H1 (cell line): ENCODE data around the gene CTNNA3. TPM values are rescaled to one million over a fixed set of nuclear protein-coding genes. Genes with fewer than 3 reads are reported as not detected.

Source experiments
- BCL11A ChIP-seq, 2 experiments: IDR thresholded peaks; one replicate each; pipeline ENCODE4 v1.6.1; 2011; ENCODE audit warnings: low read depth in 2 of 2, low read length in 2 of 2, mild to moderate bottlenecking in 2 of 2
- CEBPB ChIP-seq: IDR thresholded peaks from 2 replicates; pipeline ENCODE4 v1.6.1; 2012; ENCODE audit warnings: low read depth, low read length
- CHD1 ChIP-seq: IDR thresholded peaks from 2 replicates; pipeline ENCODE4 v1.6.1; 2012; ENCODE audit warnings: low read depth, low read length, improper control_type of control experiment
- JUN ChIP-seq: IDR thresholded peaks from 2 replicates; pipeline ENCODE4 v1.6.1; 2011; ENCODE audit warnings: low read depth, mild to moderate bottlenecking, improper control_type of control experiment, low read length
- POLR2A ChIP-seq, 2 experiments: IDR thresholded peaks; 1 replicate in 1 of 2; 2 replicates in 1 of 2; pipeline ENCODE4 v1.6.1; 2011; ENCODE audit warnings: low read depth in 2 of 2, low read length in 2 of 2, mild to moderate bottlenecking in 2 of 2; ENCODE audit errors: control extremely low read depth in 1 of 2
- SP1 ChIP-seq: IDR thresholded peaks from 2 replicates; pipeline ENCODE4 v1.6.1; 2011; ENCODE audit warnings: low read depth, low read length
- polyA plus RNA-seq, 7 experiments: library from polyadenylated mRNA; depleted of rRNA in 3 of 7; stranded (reverse) in 5 of 7; unstranded in 2 of 7; fragments of >200 nt in 5 of 7; fragments of 200-250 nt in 2 of 7; gene quantifications; 1 replicate in 5 of 7; 2 replicates in 1 of 7; 4 replicates in 1 of 7; pipeline versions ENCODE4 v1.2.1 to v1.2.3, GENCODE V29; 2011 to 2013; ENCODE audit warnings: missing spikeins in 2 of 7, mixed read lengths in 2 of 7
- total RNA-seq: library from RNA; stranded (reverse); fragmentation: NEBNext Ultra II Directional; extraction: Animal tissue kit (Norgen Biotek cat#: 25700); gene quantifications from 2 replicates; pipeline ENCODE4 v1.2.1, GENCODE V29; 2021

The CTNNA3 gene
- total and polyA plus RNA-seq, 2 of the 8 experiments (the other 6 are each of a cell fraction or from before 2014, with no cell fraction given) = 1.3 to 1.5 TPM

DNA sequence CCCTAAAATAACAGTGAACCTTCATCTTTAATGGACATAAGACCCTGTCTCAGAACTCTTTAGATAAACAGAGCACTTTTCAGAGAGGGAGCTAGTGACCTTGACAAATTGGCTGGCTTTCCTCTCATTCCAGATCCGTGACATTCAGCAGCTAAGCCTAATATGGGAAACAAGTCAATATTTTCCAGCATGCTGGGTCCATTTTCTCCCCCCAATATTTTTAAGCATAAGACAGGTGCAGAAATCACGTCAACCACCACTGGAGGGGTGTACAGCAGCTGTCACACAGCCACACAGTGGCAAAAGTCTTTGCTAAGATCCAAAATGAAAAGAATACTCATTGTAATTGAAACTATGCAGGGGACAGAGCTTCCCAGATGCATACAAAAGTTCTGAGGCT is 744.1 kb downstream of the CTNNA3 start (continued):
- no peak for TF ChIP-seq JUN
- no peak for TF ChIP-seq CHD1
- TF ChIP-seq POLR2A (IDR thresholded peaks at IDR 0.05; ENCODE audit: control extremely low read depth in 1 of 2, low read depth in 2 of 2, low read length in 2 of 2) = no peak
- no peak for TF ChIP-seq SP1
- no peak for TF ChIP-seq CEBPB
- no peak for TF ChIP-seq BCL11A (IDR thresholded peaks at IDR 0.05; ENCODE audit: low read depth in 2 of 2, low read length in 2 of 2)
